Measurements from ENCODE around the gene MFSD12. TPM values are rescaled to one million over a fixed set of nuclear protein-coding genes. Genes with fewer than 3 reads are reported as not detected.
"Not testable (repeated sequence)": the region's sequence is repeated elsewhere in the genome, so short reads cannot be mapped to it uniquely, and the experiment has no call there.

MFSD12 gene
- total and polyA plus RNA-seq, 8 donors: 32.2 to 90.2 (median 46.7) TPM

- no peaks in the 10 kb centered on the region for H3K4me1 ChIP-seq
- TF ChIP-seq, protein P1, sequence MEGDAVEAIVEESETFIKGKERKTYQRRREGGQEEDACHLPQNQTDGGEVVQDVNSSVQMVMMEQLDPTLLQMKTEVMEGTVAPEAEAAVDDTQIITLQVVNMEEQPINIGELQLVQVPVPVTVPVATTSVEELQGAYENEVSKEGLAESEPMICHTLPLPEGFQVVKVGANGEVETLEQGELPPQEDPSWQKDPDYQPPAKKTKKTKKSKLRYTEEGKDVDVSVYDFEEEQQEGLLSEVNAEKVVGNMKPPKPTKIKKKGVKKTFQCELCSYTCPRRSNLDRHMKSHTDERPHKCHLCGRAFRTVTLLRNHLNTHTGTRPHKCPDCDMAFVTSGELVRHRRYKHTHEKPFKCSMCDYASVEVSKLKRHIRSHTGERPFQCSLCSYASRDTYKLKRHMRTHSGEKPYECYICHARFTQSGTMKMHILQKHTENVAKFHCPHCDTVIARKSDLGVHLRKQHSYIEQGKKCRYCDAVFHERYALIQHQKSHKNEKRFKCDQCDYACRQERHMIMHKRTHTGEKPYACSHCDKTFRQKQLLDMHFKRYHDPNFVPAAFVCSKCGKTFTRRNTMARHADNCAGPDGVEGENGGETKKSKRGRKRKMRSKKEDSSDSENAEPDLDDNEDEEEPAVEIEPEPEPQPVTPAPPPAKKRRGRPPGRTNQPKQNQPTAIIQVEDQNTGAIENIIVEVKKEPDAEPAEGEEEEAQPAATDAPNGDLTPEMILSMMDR (IDR thresholded peaks at IDR 0.05): no peak
- no peaks in the 10 kb centered on the region for H3K27me3 ChIP-seq
- DNase-seq (no peak), ATAC-seq (no peak)
- H3K9me3 ChIP-seq: no peaks in the 10 kb centered on the region
- peaks cover 0 to 81% of the 10 kb centered on the region in 2 donors for H3K36me3 ChIP-seq
- no peak overlapping the region for H3K4me3 ChIP-seq
- intact Hi-C loops (cut with DNase I): no loop called here
- H3K27ac ChIP-seq: no peak overlapping the region
Measured at GRCh38 chr19:3531716-3532115, 25.7 kb downstream of the MFSD12 start.

DNA sequence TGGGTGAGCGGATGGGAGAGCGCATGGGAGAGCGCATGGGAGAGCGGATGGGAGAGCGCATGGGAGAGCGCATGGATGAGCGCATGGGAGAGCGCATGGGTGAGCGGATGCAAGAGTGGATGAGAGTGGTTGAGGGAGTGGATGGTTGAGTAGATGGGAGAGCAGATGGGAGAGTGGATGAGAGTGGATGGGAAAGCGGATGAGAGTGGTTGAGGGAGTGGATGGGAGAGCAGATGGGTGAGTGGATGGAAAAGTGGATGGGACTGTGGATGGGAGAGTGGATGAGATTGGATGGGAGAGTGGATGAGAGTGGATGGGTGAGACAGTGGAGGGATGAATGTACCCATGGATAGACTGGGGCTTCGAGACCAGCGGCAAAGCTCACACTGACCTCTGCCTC, 27.0 kb downstream of the MFSD12 start:
- H3K36me3 ChIP-seq: peaks cover 0 to 80% of the 10 kb centered on the region in 2 donors
- DNase-seq (no peak), ATAC-seq (no peak)
- no peaks in the 10 kb centered on the region for H3K4me1 ChIP-seq
- TF ChIP-seq, protein P1 (IDR thresholded peaks at IDR 0.05): no peak
- no peaks in the 10 kb centered on the region for H3K27me3 ChIP-seq
- no peak overlapping the region for H3K4me3 ChIP-seq
- intact Hi-C loops (cut with DNase I): no loop called here
- no peaks in the 10 kb centered on the region for H3K9me3 ChIP-seq
- no peak overlapping the region for H3K27ac ChIP-seq

DNA sequence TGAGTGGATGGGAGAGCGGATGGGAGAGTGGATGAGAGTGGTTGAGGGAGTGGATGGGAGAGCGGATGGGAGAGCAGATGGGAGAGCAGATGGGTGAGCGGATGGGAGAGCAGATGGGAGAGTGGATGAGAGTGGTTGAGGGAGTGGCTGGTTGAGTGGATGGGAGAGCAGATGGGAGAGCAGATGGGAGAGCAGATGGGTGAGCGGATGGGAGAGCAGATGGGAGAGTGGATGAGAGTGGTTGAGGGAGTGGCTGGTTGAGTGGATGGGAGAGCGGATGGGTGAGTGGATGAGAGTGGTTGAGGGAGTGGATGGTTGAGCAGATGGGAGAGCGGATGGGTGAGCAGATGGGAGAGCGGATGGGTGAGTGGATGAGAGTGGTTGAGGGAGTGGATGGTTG, 28.1 kb downstream of the MFSD12 start:
- H3K27me3 ChIP-seq; H3K4me3 ChIP-seq; ATAC-seq; DNase-seq; intact Hi-C loops (cut with DNase I); H3K9me3 ChIP-seq; H3K4me1 ChIP-seq; H3K27ac ChIP-seq: not testable (repeated sequence)
- peaks cover 0 to 79% of the 10 kb centered on the region in 2 donors for H3K36me3 ChIP-seq

DNA sequence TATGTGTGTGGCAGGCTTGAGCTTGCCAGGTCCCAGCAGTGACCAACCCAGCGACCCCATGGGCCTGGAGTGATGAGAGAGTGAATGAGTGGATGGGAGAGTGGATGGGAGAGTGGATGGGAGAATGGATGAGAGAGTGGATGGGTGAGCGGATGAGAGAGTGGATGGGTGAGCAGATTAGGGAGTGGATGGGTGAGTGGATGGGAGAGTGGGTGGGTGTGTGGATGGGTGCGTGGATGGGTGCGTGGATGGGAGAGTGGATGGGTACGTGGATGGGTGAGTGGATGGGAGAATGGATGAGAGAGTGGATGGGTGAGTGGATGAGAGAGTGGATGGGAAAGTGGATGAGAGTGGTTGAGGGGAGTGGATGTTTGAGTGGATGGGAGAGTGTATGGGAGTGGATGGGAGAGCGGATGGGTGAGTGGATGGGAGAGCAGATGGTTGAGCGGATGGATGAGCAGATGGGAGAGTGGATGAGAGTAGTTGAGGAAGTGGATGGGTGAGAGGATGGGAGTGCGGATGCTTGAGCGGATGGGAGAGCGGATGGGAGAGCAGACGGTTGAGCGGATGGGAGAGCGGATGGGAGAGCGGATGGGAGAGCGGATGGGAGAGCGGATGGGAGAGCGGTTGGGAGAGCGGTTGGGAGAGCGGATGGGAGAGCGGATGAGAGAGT, 28.7 kb downstream of the MFSD12 start:
- Histone ChIP-seq H3K4me3 (no peak overlapping the region), H3K9me3 (no peaks in the 10 kb centered on the region), H3K36me3 (peaks cover 0 to 79% of the 10 kb centered on the region in 2 donors), H3K27ac (no peak overlapping the region), H3K27me3 (no peaks in the 10 kb centered on the region), H3K4me1 (no peaks in the 10 kb centered on the region)
- intact Hi-C loops (cut with DNase I): no loop called here
- ATAC-seq: no peak
- TF ChIP-seq, protein P1 (IDR thresholded peaks at IDR 0.05): no peak
- DNase-seq: no peak

- H3K27me3 ChIP-seq: no peaks in the 10 kb centered on the region
- DNase-seq (no peak), ATAC-seq (no peak)
- H3K36me3 ChIP-seq: peaks cover 0 to 79% of the 10 kb centered on the region in 2 donors
- H3K4me3 ChIP-seq: no peak overlapping the region
- intact Hi-C loops (cut with DNase I): no loop called here
- H3K27ac ChIP-seq: no peak overlapping the region
- no peaks in the 10 kb centered on the region for H3K9me3 ChIP-seq
- TF ChIP-seq, protein P1 (IDR thresholded peaks at IDR 0.05): no peak
- H3K4me1 ChIP-seq: no peaks in the 10 kb centered on the region
Measured at GRCh38 chr19:3528080-3528479, 29.3 kb downstream of the MFSD12 start.

All from left lung (tissue), 10 donors.